BLaER1 (cell line): ENCODE measurements around the gene SLC27A1.

Source experiments
- H3K27ac ChIP-seq: shearing (Covaris generic); formaldehyde crosslinking; 2 replicates; pipeline ENCODE4 v1.8.1; 2022
- H3K27me3 ChIP-seq: shearing (Covaris generic); formaldehyde crosslinking; 2 replicates; pipeline ENCODE4 v1.8.1; 2022
- H3K36me3 ChIP-seq: shearing (Covaris generic); formaldehyde crosslinking; 2 replicates; pipeline ENCODE4 v1.8.1; 2022
- H3K4me1 ChIP-seq: shearing (Covaris generic); formaldehyde crosslinking; 2 replicates; pipeline ENCODE4 v1.8.1; 2022
- H3K4me2 ChIP-seq: shearing (Covaris generic); formaldehyde crosslinking; 2 replicates; pipeline ENCODE4 v1.8.1; 2022
- H3K4me3 ChIP-seq: shearing (Covaris generic); formaldehyde crosslinking; 2 replicates; pipeline ENCODE4 v1.8.1; 2022
- H3K9ac ChIP-seq: shearing (Covaris generic); formaldehyde crosslinking; 2 replicates; pipeline ENCODE4 v1.8.1; 2022
- H3K9me3 ChIP-seq: shearing (Covaris generic); formaldehyde crosslinking; 2 replicates; pipeline ENCODE4 v1.8.1; 2022
- H4K20me1 ChIP-seq: shearing (Covaris generic); formaldehyde crosslinking; 2 replicates; pipeline ENCODE4 v1.8.1; 2022
- Cebpa-rat ChIP-seq: shearing (Covaris generic); IDR thresholded peaks from 2 replicates; pipeline ENCODE4 v1.8.1; 2022

Gene SLC27A1

GRCh38 chr19:17456127-17456526 lies 14.2 kb upstream of the SLC27A1 start:
- Histone ChIP-seq H3K9ac (no peak overlapping the region), H3K36me3 (no peaks in the 10 kb centered on the region), H3K9me3 (no peaks in the 10 kb centered on the region), H3K4me1 (peaks cover 40% of the 10 kb centered on the region), H4K20me1 (no peaks in the 10 kb centered on the region), H3K4me3 (no peak overlapping the region), H3K4me2 (no peak overlapping the region), H3K27ac (no peak overlapping the region), H3K27me3 (peaks cover 28% of the 10 kb centered on the region)
- no peak for TF ChIP-seq Cebpa-rat

- Histone ChIP-seq H4K20me1 (no peaks in the 10 kb centered on the region), H3K9me3 (no peaks in the 10 kb centered on the region), H3K4me2 (no peak overlapping the region), H3K27ac (no peak overlapping the region), H3K27me3 (peaks cover 28% of the 10 kb centered on the region), H3K36me3 (no peaks in the 10 kb centered on the region), H3K9ac (no peak overlapping the region), H3K4me1 (peaks cover 27% of the 10 kb centered on the region), H3K4me3 (no peak overlapping the region)
- TF ChIP-seq Cebpa-rat = no peak
These were observed 12.7 kb upstream of the SLC27A1 start for GRCh38 chr19:17457616-17458015.

- no peaks in the 10 kb centered on the region for H3K36me3 ChIP-seq
- H3K27ac ChIP-seq = no peak overlapping the region
- no peak for TF ChIP-seq Cebpa-rat
- H3K27me3 ChIP-seq = peaks cover 27% of the 10 kb centered on the region
- H3K4me1 ChIP-seq = peaks cover 17% of the 10 kb centered on the region
- no peak overlapping the region for H3K4me2 ChIP-seq
- no peaks in the 10 kb centered on the region for H3K9me3 ChIP-seq
- no peaks in the 10 kb centered on the region for H4K20me1 ChIP-seq
- no peak overlapping the region for H3K9ac ChIP-seq
- no peak overlapping the region for H3K4me3 ChIP-seq
These were observed 11.4 kb upstream of the SLC27A1 start for GRCh38 chr19:17458970-17459369.

- H4K20me1 ChIP-seq = no peaks in the 10 kb centered on the region
- 0 out of 2 replicates have a peak within 1 kb of the TSS, but pooled peaks have one; percentile 13 for H3K27ac ChIP-seq
- H3K4me2 ChIP-seq = no peak within 1 kb of the TSS
- no peak for TF ChIP-seq Cebpa-rat
- H3K4me1 ChIP-seq = peaks cover 15% of the 10 kb centered on the region
- no peaks in the 10 kb centered on the region for H3K36me3 ChIP-seq
- H3K4me3 ChIP-seq = no peak within 1 kb of the TSS
- no peak within 1 kb of the TSS for H3K9ac ChIP-seq
- no peaks in the 10 kb centered on the region for H3K9me3 ChIP-seq
- H3K27me3 ChIP-seq = peaks cover 13% of the 10 kb centered on the region
These were observed 9.7 kb upstream of the SLC27A1 start, which contains the start of gene NXNL1 for GRCh38 chr19:17460372-17461230. TSS of gene NXNL1 (minus strand) at chr19:17460926. CDS start at chr19:17460869, 57 bp downstream.

GRCh38 chr19:17466487-17466850 lies 3.9 kb upstream of the SLC27A1 start:
- Histone ChIP-seq H3K36me3 (no peaks in the 10 kb centered on the region), H3K9me3 (no peaks in the 10 kb centered on the region), H3K4me3 (no peak overlapping the region), H3K4me2 (no peak overlapping the region), H3K9ac (no peak overlapping the region), H3K27me3 (no peaks in the 10 kb centered on the region), H4K20me1 (peaks cover 3% of the 10 kb centered on the region; the same call in 1 of the 2 replicates), H3K4me1 (peaks cover 49% of the 10 kb centered on the region), H3K27ac (no peak overlapping the region)
- TF ChIP-seq Cebpa-rat = no peak

- Histone ChIP-seq H3K9ac (peak overlapping the region; percentile 60; the same call in 1 of the 2 replicates), H4K20me1 (peaks cover 5% of the 10 kb centered on the region; the same call in 1 of the 2 replicates), H3K4me3 (no peak overlapping the region), H3K4me1 (peaks cover 60% of the 10 kb centered on the region), H3K36me3 (no peaks in the 10 kb centered on the region), H3K4me2 (peak overlapping the region; percentile 94), H3K9me3 (no peaks in the 10 kb centered on the region), H3K27ac (peak overlapping the region; percentile 30; the same call in 1 of the 2 replicates), H3K27me3 (no peaks in the 10 kb centered on the region)
- no peak for TF ChIP-seq Cebpa-rat
These were observed 2.6 kb upstream of the SLC27A1 start for GRCh38 chr19:17467471-17468301.

- no peak for TF ChIP-seq Cebpa-rat
- Histone ChIP-seq H3K9ac (peak overlapping the region; percentile 60; the same call in 1 of the 2 replicates), H3K4me1 (peaks cover 68% of the 10 kb centered on the region), H3K27me3 (no peaks in the 10 kb centered on the region), H3K9me3 (no peaks in the 10 kb centered on the region), H3K36me3 (no peaks in the 10 kb centered on the region), H3K4me3 (peak overlapping the region; percentile 79; the same call in 1 of the 2 replicates), H4K20me1 (peaks cover 5% of the 10 kb centered on the region; the same call in 1 of the 2 replicates), H3K4me2 (peak overlapping the region; percentile 94), H3K27ac (peak overlapping the region; percentile 51)
These were observed 1.8 kb upstream of the SLC27A1 start for GRCh38 chr19:17468302-17469091.

GRCh38 chr19:17469092-17469480 lies 1.2 kb upstream of the SLC27A1 start:
- TF ChIP-seq Cebpa-rat = no peak
- no peaks in the 10 kb centered on the region for H3K36me3 ChIP-seq
- H4K20me1 ChIP-seq = peaks cover 5% of the 10 kb centered on the region; the same call in 1 of the 2 replicates
- peaks cover 71% of the 10 kb centered on the region for H3K4me1 ChIP-seq
- H3K27me3 ChIP-seq = no peaks in the 10 kb centered on the region
- peak overlapping the region; percentile 79 for H3K4me3 ChIP-seq
- peak overlapping the region; percentile 51 for H3K27ac ChIP-seq
- H3K9ac ChIP-seq = peak overlapping the region; percentile 60
- peak overlapping the region; percentile 94 for H3K4me2 ChIP-seq
- no peaks in the 10 kb centered on the region for H3K9me3 ChIP-seq

GRCh38 chr19:17469481-17470067 lies 750 bp upstream of the SLC27A1 start:
- Histone ChIP-seq H3K4me3 (peak overlapping the region; percentile 79), H3K9ac (peak overlapping the region; percentile 72), H4K20me1 (peaks cover 5% of the 10 kb centered on the region; the same call in 1 of the 2 replicates), H3K36me3 (no peaks in the 10 kb centered on the region), H3K4me1 (peaks cover 76% of the 10 kb centered on the region), H3K27me3 (no peaks in the 10 kb centered on the region), H3K27ac (peak overlapping the region; percentile 56), H3K9me3 (no peaks in the 10 kb centered on the region), H3K4me2 (peak overlapping the region; percentile 94)
- no peak for TF ChIP-seq Cebpa-rat
